Stimulated activated CD8-positive, alpha-beta memory T cell treated with anti-CD3 and anti-CD28 coated beads, Interleukin-4, amount 100 ng/mL, for 24 hours (primary cell): ENCODE results near the gene UBE2J2.
"Not testable (repeated sequence)": the region's sequence is repeated elsewhere in the genome, so short reads cannot be mapped to it uniquely, and the experiment has no call there.

Source experiments
- DNase-seq: peaks from one replicate; pipeline ENCODE4 v3.0.0-alpha.2; 2020; ENCODE audit warnings: low read depth

The UBE2J2 gene

GRCh38 chr1:1255611-1256010 lies 18.0 kb downstream of the UBE2J2 start:
- no peak for DNase-seq

- DNase-seq: no peak
Observed at GRCh38 chr1:1255078-1255477, 18.6 kb downstream of the UBE2J2 start.

- no peak for DNase-seq
Observed at GRCh38 chr1:1254667-1254998, 19.0 kb downstream of the UBE2J2 start.

GRCh38 chr1:1253972-1254666 lies 19.5 kb downstream of the UBE2J2 start:
- DNase-seq: no peak

GRCh38 chr1:1253314-1253713 lies 20.3 kb downstream of the UBE2J2 start:
- no peak for DNase-seq

GRCh38 chr1:1250786-1251284 lies 22.8 kb downstream of the UBE2J2 start:
- peak; percentile 71 for DNase-seq

GRCh38 chr1:1248009-1248913 lies 25.4 kb downstream of the UBE2J2 start:
- DNase-seq: not testable (repeated sequence)

- no peak for DNase-seq
Observed at GRCh38 chr1:1247341-1247913, 26.2 kb downstream of the UBE2J2 start.

- DNase-seq: no peak
Observed at GRCh38 chr1:1246577-1247340, 26.9 kb downstream of the UBE2J2 start, which contains the start of gene C1QTNF12. TSS of gene C1QTNF12 (minus strand) at chr1:1246722. CDS start at chr1:1246690, 32 bp downstream.

GRCh38 chr1:1245817-1246576 lies 27.7 kb downstream of the UBE2J2 start:
- no peak for DNase-seq

GRCh38 chr1:1245178-1245816 lies 28.4 kb downstream of the UBE2J2 start:
- no peak for DNase-seq

GRCh38 chr1:1244192-1244811 lies 29.4 kb downstream of the UBE2J2 start:
- no peak for DNase-seq

GRCh38 chr1:1243807-1244191 lies 29.9 kb downstream of the UBE2J2 start:
- no peak for DNase-seq

GRCh38 chr1:1243266-1243660 lies 30.4 kb downstream of the UBE2J2 start:
- DNase-seq: no peak

- no peak for DNase-seq
Observed at GRCh38 chr1:1242461-1243265, 31.0 kb downstream of the UBE2J2 start.

GRCh38 chr1:1241588-1242219 lies 31.9 kb downstream of the UBE2J2 start:
- no peak for DNase-seq

GRCh38 chr1:1240822-1241587 lies 32.6 kb downstream of the UBE2J2 start:
- no peak for DNase-seq

- no peak for DNase-seq
Observed at GRCh38 chr1:1240348-1240732, 33.3 kb downstream of the UBE2J2 start.
